Natural killer cell treated with Interleukin-12 subunit alpha and Interleukin-12 subunit beta and Interleukin-15 and Interleukin-18, amount 100 ng/mL, for 72 hours (primary cell): Measurements from ENCODE around the gene COG5. TPM values are rescaled to one million over a fixed set of nuclear protein-coding genes. Genes with fewer than 3 reads are reported as not detected.

Source experiments
- ATAC-seq, 2 donors: fragments of 150-1000 bp; cut with Tn5 transposase in 1 of 2; sonication (Bioruptor Pico), chemical (Tn5 transposase) in 1 of 2; 2 replicates each; pipeline ENCODE4 v1.10.0; 2021
- DNase-seq: peaks from one replicate; pipeline ENCODE4 v3.0.0; 2022; ENCODE audit warnings: low spot score
- H3K27ac Mint-ChIP-seq, 2 donors: 1 replicate in 1 of 2; 2 replicates in 1 of 2; pipeline ENCODE4 v1.8.0; 2022; ENCODE audit warnings: mixed read lengths in 2 of 2, mild to moderate bottlenecking in 1 of 2, moderate library complexity in 1 of 2
- H3K27me3 Mint-ChIP-seq, 2 donors: 1 replicate in 1 of 2; 2 replicates in 1 of 2; pipeline ENCODE4 v1.8.0; 2022; ENCODE audit warnings: mixed read lengths in 2 of 2
- H3K36me3 Mint-ChIP-seq: one replicate; pipeline ENCODE4 v1.8.0; 2022; ENCODE audit warnings: mixed read lengths
- H3K4me1 Mint-ChIP-seq, 2 donors: 1 replicate in 1 of 2; 2 replicates in 1 of 2; pipeline ENCODE4 v1.8.0; 2022; ENCODE audit warnings: low read depth in 2 of 2, mixed read lengths in 2 of 2, mild to moderate bottlenecking in 1 of 2
- H3K4me3 Mint-ChIP-seq: one replicate; pipeline ENCODE4 v1.8.0; 2022; ENCODE audit warnings: mixed read lengths
- H3K9me3 Mint-ChIP-seq: 2 replicates; pipeline ENCODE4 v1.8.0; 2022; ENCODE audit warnings: mixed read lengths
- total RNA-seq, 2 donors: library from RNA; stranded (reverse); gene quantifications; one replicate each; pipeline ENCODE4 v1.2.3, GENCODE V29; 2022

The COG5 gene
- total RNA-seq, 2 donors from 2014 or later: 41.0 to 56.2 TPM

GRCh38 chr7:107291434-107291833 lies 272.3 kb downstream of the COG5 start:
- H3K4me1 Mint-ChIP-seq: no peaks in the 10 kb centered on the region
- no peaks in the 10 kb centered on the region for H3K9me3 Mint-ChIP-seq
- DNase-seq (no peak), ATAC-seq (no peak)
- no peaks in the 10 kb centered on the region for H3K27me3 Mint-ChIP-seq
- H3K36me3 Mint-ChIP-seq: peaks cover 6% of the 10 kb centered on the region
- H3K4me3 Mint-ChIP-seq: no peak overlapping the region
- no peak overlapping the region for H3K27ac Mint-ChIP-seq

GRCh38 chr7:107286751-107287621 lies 276.7 kb downstream of the COG5 start:
- H3K36me3 Mint-ChIP-seq: no peaks in the 10 kb centered on the region
- no peaks in the 10 kb centered on the region for H3K27me3 Mint-ChIP-seq
- H3K9me3 Mint-ChIP-seq: no peaks in the 10 kb centered on the region
- no peak overlapping the region for H3K27ac Mint-ChIP-seq
- no peaks in the 10 kb centered on the region for H3K4me1 Mint-ChIP-seq
- H3K4me3 Mint-ChIP-seq: no peak overlapping the region
- ATAC-seq (no peak), DNase-seq (no peak)

GRCh38 chr7:107284911-107285479 lies 278.7 kb downstream of the COG5 start:
- Mint-ChIP-seq H3K27ac (no peak overlapping the region), H3K27me3 (no peaks in the 10 kb centered on the region), H3K4me3 (no peak overlapping the region), H3K36me3 (no peaks in the 10 kb centered on the region), H3K9me3 (no peaks in the 10 kb centered on the region), H3K4me1 (no peaks in the 10 kb centered on the region)
- no peak for DNase-seq
- ATAC-seq: no peak

- no peak for DNase-seq
- H3K4me1 Mint-ChIP-seq: no peaks in the 10 kb centered on the region
- H3K36me3 Mint-ChIP-seq: no peaks in the 10 kb centered on the region
- no peaks in the 10 kb centered on the region for H3K27me3 Mint-ChIP-seq
- no peak overlapping the region for H3K4me3 Mint-ChIP-seq
- no peak overlapping the region for H3K27ac Mint-ChIP-seq
- ATAC-seq: no peak
- H3K9me3 Mint-ChIP-seq: no peaks in the 10 kb centered on the region
Observed at GRCh38 chr7:107277331-107277730, 286.4 kb downstream of the COG5 start.

- no peak for DNase-seq
- Mint-ChIP-seq H3K36me3 (no peaks in the 10 kb centered on the region), H3K27ac (no peak overlapping the region), H3K9me3 (no peaks in the 10 kb centered on the region), H3K4me1 (no peaks in the 10 kb centered on the region), H3K27me3 (no peaks in the 10 kb centered on the region), H3K4me3 (no peak overlapping the region)
- ATAC-seq: no peak
Observed at GRCh38 chr7:107276220-107276827, 287.4 kb downstream of the COG5 start.

DNA sequence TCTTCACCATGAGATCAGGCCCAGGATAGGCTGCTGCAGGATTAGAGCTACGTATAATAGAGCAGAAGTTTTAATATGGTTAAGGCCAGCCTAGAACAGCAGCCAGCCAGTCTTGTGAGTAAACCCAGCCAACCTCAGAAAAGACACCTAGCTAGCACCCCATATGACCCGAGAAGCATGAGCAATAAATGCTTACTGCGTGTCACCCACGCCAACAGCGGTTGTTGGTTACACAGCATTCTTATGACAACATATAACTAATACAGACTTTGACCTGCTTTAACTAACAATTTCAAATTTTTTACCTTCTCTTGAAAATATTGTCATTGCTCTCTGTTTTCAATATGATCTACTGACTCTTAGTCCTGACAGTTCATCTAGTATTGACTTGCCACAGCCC lies 289.2 kb downstream of the COG5 start:
- ATAC-seq: no peak
- H3K27me3 Mint-ChIP-seq: no peaks in the 10 kb centered on the region
- H3K27ac Mint-ChIP-seq: no peak overlapping the region

GRCh38 chr7:107269790-107270189 lies 293.9 kb downstream of the COG5 start:
- H3K36me3 Mint-ChIP-seq: no peaks in the 10 kb centered on the region
- no peak overlapping the region for H3K27ac Mint-ChIP-seq
- ATAC-seq: no peak
- no peak overlapping the region for H3K4me3 Mint-ChIP-seq
- no peak for DNase-seq
- no peaks in the 10 kb centered on the region for H3K9me3 Mint-ChIP-seq
- H3K4me1 Mint-ChIP-seq: no peaks in the 10 kb centered on the region
- no peaks in the 10 kb centered on the region for H3K27me3 Mint-ChIP-seq

More for the DNA sequence above, 289.2 kb downstream of the COG5 start:
- no peak for DNase-seq
- Mint-ChIP-seq H3K36me3 (no peaks in the 10 kb centered on the region), H3K9me3 (no peaks in the 10 kb centered on the region), H3K4me1 (no peaks in the 10 kb centered on the region), H3K4me3 (no peak overlapping the region)

DNA sequence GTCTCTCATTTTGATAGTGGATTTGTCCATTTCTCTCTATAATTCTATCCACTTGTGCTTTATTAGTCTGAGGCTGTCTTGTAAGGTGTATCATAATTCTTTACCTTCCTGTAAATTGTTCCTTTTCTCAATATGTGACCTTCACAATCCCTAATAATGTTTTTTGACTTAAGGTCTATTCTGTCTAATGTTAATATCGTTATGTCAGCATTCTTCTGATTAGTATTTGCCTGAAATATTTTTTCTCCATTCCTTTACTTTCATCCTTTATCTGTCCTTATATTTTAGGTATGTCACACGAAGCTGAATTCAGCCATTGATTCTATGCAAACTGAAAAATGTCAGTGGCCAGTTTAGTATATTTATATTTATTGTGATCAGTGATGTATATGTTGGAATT lies 295.1 kb downstream of the COG5 start:
- Mint-ChIP-seq H3K9me3 (no peaks in the 10 kb centered on the region), H3K36me3 (no peaks in the 10 kb centered on the region), H3K27me3 (no peaks in the 10 kb centered on the region), H3K4me1 (no peaks in the 10 kb centered on the region), H3K4me3 (no peak overlapping the region), H3K27ac (no peak overlapping the region)
- DNase-seq: no peak
- no peak for ATAC-seq

DNA sequence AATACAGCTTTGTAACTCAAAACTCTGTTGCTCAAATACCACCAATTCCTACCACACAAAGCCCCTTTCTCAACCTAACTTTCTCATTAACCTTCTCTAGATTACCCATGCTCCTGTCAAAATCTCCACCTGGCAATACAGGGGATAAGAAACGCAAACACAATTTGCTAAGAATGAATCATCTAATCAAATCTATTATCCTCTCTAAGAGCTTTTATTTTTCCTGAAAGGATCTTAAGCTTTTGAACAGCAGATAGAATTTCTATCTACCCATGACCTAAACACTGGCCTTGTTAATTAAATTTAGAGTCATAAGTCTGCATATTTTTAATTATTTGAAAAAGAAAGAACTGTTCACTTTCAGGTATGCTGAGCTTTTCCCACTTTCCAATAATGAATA lies 296.6 kb downstream of the COG5 start:
- DNase-seq: no peak
- Mint-ChIP-seq H3K4me1 (no peaks in the 10 kb centered on the region), H3K36me3 (no peaks in the 10 kb centered on the region), H3K9me3 (no peaks in the 10 kb centered on the region), H3K27me3 (no peaks in the 10 kb centered on the region), H3K27ac (no peak overlapping the region), H3K4me3 (no peak overlapping the region)
- ATAC-seq: no peak

GRCh38 chr7:107264723-107265122 lies 299.0 kb downstream of the COG5 start:
- ATAC-seq (no peak), DNase-seq (no peak)
- Mint-ChIP-seq H3K27me3 (no peaks in the 10 kb centered on the region), H3K27ac (no peak overlapping the region), H3K9me3 (no peaks in the 10 kb centered on the region), H3K4me3 (no peak overlapping the region), H3K4me1 (no peaks in the 10 kb centered on the region), H3K36me3 (no peaks in the 10 kb centered on the region)

GRCh38 chr7:107262857-107263256 lies 300.9 kb downstream of the COG5 start:
- H3K4me3 Mint-ChIP-seq: no peak overlapping the region
- no peaks in the 10 kb centered on the region for H3K27me3 Mint-ChIP-seq
- ATAC-seq: no peak
- no peaks in the 10 kb centered on the region for H3K36me3 Mint-ChIP-seq
- H3K9me3 Mint-ChIP-seq: no peaks in the 10 kb centered on the region
- no peak overlapping the region for H3K27ac Mint-ChIP-seq
- no peaks in the 10 kb centered on the region for H3K4me1 Mint-ChIP-seq
- DNase-seq: no peak

GRCh38 chr7:107258737-107259136 lies 305.0 kb downstream of the COG5 start:
- H3K27ac Mint-ChIP-seq: no peak overlapping the region
- H3K4me1 Mint-ChIP-seq: no peaks in the 10 kb centered on the region
- H3K27me3 Mint-ChIP-seq: no peaks in the 10 kb centered on the region
- H3K9me3 Mint-ChIP-seq: no peaks in the 10 kb centered on the region
- no peak for DNase-seq
- no peaks in the 10 kb centered on the region for H3K36me3 Mint-ChIP-seq
- ATAC-seq: no peak
- no peak overlapping the region for H3K4me3 Mint-ChIP-seq

DNA sequence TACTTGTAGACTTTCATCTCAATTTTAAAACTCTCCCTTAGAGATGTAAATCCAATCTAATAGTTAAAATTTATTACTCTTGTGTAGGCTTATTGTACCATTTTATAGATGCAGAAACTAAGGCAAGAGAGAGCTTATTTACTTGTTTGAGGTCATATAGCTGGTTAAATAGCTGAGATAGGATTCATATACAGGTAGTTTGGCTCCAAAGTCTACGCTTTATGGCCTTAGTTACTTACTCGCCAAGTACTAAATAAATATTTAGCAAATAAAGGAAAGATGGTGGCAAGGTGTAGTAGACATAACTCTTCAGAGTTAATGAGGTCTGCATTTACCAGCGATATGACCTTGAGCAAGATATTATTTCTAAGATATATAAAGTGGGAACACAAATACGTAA lies 308.1 kb downstream of the COG5 start:
- DNase-seq (no peak), ATAC-seq (no peak)
- H3K27ac Mint-ChIP-seq: no peak overlapping the region
- no peaks in the 10 kb centered on the region for H3K4me1 Mint-ChIP-seq
- no peak overlapping the region for H3K4me3 Mint-ChIP-seq
- no peaks in the 10 kb centered on the region for H3K9me3 Mint-ChIP-seq
- H3K27me3 Mint-ChIP-seq: no peaks in the 10 kb centered on the region
- H3K36me3 Mint-ChIP-seq: no peaks in the 10 kb centered on the region

GRCh38 chr7:107254398-107254985 lies 309.2 kb downstream of the COG5 start:
- H3K4me3 Mint-ChIP-seq: no peak overlapping the region
- no peaks in the 10 kb centered on the region for H3K27me3 Mint-ChIP-seq
- ATAC-seq (no peak), DNase-seq (no peak)
- no peaks in the 10 kb centered on the region for H3K9me3 Mint-ChIP-seq
- H3K36me3 Mint-ChIP-seq: no peaks in the 10 kb centered on the region
- H3K27ac Mint-ChIP-seq: no peak overlapping the region
- H3K4me1 Mint-ChIP-seq: no peaks in the 10 kb centered on the region
